Measurements from ENCODE around the gene NREP.

DNA sequence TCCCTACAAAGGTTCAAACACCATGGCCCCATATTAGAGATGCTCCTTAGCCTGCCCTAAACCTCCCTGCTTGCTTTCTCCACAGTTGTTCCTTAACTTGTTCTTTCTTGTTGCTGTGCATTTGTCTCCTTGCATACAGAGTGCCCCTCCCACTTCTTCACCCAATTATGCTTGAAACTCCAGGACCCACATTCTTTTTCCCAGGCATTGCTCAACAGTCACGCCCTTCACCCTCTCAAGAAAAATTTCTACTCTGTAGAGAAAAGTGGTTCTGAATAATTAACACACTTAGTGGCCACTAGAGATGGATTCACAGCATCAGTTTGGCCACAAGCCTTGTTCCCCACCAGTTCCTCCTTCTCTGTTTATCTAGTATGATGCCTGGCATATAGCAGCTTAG lies 57.7 kb downstream of the NREP start:
- TF ChIP-seq CTCF (IDR thresholded peaks at IDR 0.05) (no peak), EZH2 (IDR thresholded peaks at IDR 0.05) (no peak), EZH2phosphoT487 (IDR thresholded peaks at IDR 0.05) (no peak)

Measured in neural progenitor cell (in vitro differentiated cells).